ENCODE data around the gene MRPL32.

MRPL32 gene

GRCh38 chr7:42928754-42929153, 3.4 kb upstream of the MRPL32 start:
- DNase-seq = no peak

GRCh38 chr7:42929449-42929848, 2.7 kb upstream of the MRPL32 start:
- DNase-seq = no peak

GRCh38 chr7:42930889-42931288, 1.3 kb upstream of the MRPL32 start:
- peak; percentile 39 for DNase-seq

- peak; percentile 24 for DNase-seq
Measured at GRCh38 chr7:42931447-42931833, 736 bp upstream of the MRPL32 start.

DNA sequence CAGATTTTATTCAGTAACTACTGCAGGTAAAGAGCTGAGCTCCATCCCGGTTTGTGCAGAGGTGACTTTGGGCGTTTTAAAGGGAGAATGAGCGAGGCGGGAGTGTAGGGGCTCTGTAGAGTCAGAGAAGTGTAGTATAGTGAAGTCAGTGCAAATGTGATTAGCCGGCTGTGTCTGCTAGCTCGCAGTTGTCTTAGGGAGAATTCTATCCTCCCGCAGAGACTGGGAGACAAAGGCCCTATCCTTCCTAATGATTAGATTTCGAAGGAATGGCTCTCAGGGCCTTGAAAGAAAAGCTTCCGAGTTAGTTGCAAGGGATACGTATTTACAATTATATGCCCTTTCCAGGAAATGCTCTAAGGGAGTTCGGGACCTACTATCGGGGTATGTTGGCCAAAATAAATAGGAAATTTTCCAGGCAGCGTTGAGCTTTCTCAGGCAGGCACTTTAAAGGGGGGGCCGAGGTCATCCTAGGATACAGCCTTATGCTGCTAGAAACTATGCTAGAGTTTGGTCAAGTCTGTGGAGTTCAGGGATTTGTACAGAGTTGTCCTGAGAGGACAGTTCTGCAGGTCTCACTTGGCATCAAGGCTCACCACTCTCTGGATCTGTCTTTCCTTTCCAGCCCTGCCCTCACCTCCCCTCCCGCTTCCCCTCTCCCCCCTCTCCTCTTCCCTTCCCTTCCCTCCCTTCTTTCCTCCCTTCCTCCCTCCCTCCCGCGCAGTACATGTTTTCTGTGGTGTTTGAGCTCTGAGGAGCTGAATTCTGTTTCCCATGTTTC, 825 bp downstream of the MRPL32 start:
- DNase-seq = peak; percentile 58

DNA sequence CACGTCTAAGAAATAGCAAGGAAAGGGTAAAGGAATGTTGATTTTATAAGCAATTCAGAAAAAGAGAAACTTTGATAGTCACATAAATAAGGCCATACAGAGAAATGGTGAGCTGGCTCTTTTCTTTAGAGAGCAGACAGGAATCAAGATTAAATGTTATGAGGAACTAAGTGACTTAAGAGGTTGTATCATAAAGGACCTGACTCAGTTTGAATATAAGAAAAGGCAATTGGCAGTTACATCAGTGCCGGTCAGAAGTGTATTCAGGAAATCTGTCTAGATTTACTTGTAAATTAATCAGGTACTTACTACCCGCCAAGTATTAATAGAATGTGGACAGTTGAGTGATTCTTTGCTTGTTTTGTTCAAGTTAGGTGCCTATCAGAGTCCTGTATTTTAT, 2.1 kb downstream of the MRPL32 start:
- DNase-seq = no peak

GRCh38 chr7:42935861-42936260, 3.7 kb downstream of the MRPL32 start:
- DNase-seq = no peak

- DNase-seq = no peak
Measured at GRCh38 chr7:42939457-42940240, 7.5 kb downstream of the MRPL32 start.

DNA sequence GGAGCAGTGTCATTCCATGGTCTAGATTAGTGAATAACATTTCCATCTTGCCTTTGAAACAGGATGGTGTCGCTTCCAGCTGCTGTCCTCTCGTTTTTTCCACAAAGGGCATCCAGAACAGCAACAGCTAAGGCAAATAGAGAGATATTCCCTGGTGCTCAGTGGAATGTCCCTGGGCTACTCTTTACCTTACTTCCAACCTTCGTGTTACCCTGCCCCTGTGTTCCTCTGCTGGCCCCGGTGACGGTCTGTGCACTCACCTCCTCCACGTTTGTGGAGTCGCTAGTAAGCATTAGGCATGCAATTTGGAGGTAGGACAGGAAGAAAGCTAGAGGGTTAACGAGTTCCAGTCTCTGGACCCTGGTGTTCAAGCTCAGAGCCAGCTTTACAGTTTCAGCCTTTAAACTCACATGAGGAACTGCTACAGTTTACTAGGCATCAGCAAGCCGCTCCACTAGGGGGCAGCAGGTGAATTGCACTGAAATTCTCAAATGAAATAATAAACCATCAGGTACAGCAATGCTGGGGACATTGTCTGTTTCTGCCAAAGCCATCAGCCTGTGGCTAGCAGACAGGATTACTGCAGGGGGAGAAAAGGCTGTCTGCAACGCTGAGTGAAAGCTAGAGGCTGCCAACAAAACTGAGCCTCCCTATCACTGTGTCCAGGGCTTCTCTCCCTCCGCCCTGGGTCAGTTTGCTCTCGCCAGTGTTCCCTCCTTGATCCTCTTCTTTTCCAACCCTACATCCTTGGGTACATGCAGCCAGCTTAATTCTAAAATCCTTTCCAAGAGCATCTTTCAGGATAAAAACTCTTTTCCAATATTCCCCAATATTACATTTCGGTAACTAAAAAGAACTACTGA, 9.0 kb downstream of the MRPL32 start:
- DNase-seq = peak; percentile 90

DNA sequence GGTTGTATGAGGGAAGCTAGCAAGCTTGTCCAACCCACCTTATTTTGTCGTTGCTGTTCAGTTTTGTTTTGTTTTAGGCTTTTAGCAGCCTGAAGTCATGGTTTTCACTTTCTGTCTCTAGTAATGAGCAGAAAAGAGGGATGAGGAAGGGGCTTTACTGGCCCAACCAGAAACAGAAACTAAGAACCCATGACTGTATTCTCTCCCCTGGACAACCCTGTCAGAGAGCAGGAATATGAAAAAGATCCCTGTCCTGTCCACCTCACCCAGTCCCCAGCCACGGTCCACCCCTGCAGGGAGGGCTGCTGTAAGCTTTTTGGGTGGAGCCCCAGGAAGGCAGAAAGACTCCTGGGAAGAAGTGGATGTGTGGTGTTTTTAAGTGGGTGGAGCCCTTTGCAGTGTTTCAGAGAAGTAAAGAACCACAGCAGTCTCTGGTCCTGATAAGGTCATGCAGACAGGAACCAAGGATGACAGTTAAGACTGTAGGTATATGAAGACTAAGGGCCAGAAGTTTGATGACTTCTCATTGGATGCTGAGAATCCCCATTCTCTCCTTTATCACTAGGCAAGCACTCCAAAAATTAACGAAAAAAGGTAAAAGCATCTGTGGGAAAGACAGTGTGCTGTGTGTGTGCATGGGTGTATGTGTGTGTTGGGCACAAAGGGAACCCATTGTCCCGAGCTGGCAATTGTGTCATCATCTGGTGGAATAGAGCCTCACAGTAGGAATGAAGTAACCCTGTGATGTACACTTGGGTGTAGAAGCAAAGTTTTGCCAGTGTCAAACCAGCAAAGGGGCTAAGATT, 13.8 kb downstream of the MRPL32 start:
- DNase-seq = peak; percentile 92

DNA sequence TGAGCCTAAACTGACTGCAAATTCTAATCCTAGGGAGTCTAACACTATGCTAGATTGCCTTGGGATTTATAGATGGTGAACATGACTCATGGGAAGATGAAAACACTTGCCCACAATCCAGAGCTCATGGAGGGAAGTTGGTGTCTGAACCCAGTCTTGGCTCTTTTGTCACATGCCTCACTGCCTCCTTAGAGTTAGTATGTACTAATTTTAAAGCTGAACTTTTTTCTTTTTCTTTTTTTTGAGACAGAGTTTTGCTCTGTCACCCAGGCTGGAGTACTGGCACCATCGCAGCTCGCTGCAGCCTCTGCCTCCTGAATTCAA, 14.4 kb downstream of the MRPL32 start:
- DNase-seq = no peak

- no peak for DNase-seq
Measured at GRCh38 chr7:42947521-42947920, 15.3 kb downstream of the MRPL32 start.

- no peak for DNase-seq
Measured at GRCh38 chr7:42950417-42950816, 18.2 kb downstream of the MRPL32 start.

DNA sequence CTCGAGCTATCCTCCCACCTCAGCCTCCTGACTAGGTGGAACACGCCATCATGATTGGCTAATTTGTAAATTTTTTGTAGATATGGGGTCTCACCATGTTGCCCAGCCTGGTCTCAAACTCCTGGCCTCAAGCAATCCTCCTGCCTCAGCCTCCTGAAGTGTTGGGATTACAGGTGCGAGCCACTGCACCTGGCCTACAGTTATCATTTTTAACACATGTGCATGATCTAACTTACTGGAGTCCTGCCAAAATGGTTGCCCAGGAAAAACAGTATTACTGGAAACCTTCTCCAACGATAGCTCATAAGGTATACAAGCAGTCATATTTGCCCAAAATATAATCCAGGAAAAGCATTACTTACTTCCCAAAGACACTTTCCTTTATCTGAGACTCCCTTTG, 20.2 kb downstream of the MRPL32 start:
- DNase-seq = no peak

DNA sequence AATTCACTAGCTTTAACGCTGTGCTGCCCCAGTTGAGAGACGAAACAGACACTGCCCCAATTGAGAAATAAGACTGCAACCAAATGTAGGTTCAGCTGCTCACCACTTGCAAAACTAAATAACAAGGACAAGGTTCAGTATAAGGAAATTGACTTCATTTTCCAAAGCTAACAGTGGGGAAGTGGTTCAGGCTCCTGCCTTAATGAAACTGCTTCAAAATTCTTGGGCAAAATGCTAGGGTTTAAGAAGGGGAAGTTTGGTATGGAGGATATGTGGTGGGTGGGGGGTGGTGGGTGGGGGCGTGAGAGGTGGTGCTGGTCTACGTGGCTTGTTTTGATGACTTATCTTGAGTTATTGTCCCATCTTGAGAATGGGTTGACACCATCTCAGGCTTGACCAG, 21.8 kb downstream of the MRPL32 start:
- DNase-seq = no peak

DNA sequence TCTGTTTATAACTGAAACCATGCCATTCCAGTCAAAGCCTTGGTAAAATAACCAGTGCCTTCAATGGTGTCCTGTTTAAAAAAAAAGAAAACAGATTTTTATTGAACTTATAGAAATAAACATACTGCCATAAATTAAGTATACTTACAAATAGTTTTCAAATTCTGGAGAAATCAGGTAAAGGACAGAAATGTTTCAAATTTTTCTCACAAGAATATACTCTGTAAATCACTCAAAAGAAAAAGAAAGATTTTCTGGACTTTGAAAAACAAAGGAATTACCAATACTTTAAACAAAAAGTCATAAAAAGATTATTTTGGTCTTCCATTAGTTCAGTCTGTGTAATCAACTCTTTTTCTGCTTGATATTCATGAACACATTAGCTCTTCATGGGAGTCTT, 23.9 kb downstream of the MRPL32 start:
- DNase-seq = no peak

- DNase-seq = no peak
Measured at GRCh38 chr7:42959549-42959948, 27.4 kb downstream of the MRPL32 start.

DNA sequence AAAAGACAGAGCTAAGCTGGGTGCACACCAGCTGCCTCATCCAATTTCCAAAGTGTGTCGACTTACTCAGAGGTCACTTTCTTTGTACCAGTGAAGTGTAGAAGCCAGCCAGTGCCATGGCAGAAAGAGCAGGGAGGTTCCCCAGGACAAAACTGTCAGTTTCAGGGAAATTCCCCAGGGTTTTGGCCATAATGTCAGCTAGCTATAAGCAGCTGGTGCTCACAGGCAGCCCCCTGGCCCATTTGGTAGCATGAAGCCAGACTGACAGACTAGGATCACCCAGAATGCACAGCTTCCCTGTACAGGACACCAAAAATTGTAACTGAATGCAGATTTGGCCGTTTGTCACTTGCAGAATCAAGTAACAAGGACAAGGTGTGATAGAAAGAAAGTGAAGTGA, 28.6 kb downstream of the MRPL32 start:
- no peak for DNase-seq

DNA sequence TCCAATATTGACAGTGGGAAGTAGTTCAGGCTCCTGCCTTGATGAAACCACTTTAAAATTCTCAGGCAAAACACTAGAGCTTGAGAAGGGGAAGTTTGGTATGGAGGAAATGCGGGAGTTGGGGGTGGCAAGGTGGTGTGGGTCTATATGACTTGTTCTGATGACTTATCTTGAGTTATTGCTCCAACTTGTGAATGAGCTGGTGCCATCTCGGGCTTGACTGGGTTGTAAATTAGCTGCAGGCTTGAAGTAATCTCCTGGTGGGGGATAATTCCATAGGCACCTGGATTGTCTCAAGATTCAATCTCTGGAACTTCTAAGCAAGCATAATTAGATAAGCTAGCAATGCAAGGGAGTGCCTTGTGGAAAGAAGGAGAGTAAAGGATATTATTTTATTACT, 29.0 kb downstream of the MRPL32 start:
- DNase-seq = no peak

DNA sequence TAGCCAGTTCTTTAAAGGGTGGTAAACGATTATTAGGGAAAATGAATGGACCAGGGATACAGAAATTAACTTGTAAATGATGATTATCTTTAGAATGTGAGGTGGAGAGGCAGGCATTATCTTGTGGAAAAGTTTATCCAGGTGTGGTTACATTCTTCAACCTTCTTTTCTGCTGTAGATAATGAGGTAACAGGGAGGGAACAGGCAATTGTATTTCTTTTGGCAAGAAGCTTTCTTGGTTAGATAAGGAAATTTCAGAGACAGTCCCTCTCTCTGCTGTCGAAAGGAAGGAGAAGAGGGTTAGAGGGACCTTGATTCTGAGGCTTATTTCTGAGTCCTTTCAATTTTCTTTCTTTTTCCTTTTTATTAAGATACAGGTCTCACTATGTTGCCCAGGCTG, 32.1 kb downstream of the MRPL32 start:
- DNase-seq = no peak

GRCh38 chr7:42964849-42965805, 33.0 kb downstream of the MRPL32 start:
- no peak for DNase-seq

DNA sequence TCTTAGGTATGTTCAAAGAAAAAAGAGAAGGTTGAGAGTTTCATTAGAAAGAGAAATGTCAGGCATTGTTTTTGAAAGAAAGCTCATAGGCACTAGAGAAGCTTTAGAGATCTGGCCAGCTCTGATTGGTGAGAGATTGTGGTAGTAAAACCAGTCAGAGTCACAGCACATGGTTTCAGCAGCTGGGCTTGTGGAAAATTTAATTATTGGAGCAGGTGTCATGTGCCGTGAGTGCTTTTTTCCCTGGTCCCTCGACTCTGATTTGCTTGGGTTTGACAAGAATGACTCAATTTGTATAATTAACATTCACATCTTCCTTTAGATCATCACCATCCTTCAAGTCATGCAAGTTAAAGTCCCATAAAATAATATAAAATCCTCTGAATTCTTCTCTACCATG, 35.2 kb downstream of the MRPL32 start:
- no peak for DNase-seq
